ENCODE measurements around the gene NOS2.
"Not testable (repeated sequence)": the region's sequence is repeated elsewhere in the genome, so short reads cannot be mapped to it uniquely, and the experiment has no call there.

GRCh38 chr17:27753726-27754125 is 46.6 kb downstream of the NOS2 start:
- TF ChIP-seq CTCF, POLR2A (IDR thresholded peaks at IDR 0.05): not testable (repeated sequence)
